ENCODE results near the gene TRPM4. TPM values are rescaled to one million over a fixed set of nuclear protein-coding genes. Genes with fewer than 3 reads are reported as not detected.

The TRPM4 gene
- total RNA-seq, 2 experiments from 2014 or later: 20.9 to 44.2 TPM

- Histone ChIP-seq H3K9me3 (ENCODE audit: low read length) (no peaks in the 10 kb centered on the region), H3K4me3 (ENCODE audit: low read depth, low read length, poor library complexity, severe bottlenecking) (peak overlapping the region; percentile 67), H3K4me2 (ENCODE audit: low read length) (peak overlapping the region; percentile 84), H4K20me1 (ENCODE audit: insufficient read depth, low read length) (no peaks in the 10 kb centered on the region), H2AFZ (ENCODE audit: low read length) (no peak overlapping the region), H3K36me3 (ENCODE audit: insufficient read depth, low read length) (peaks cover 2% of the 10 kb centered on the region; the same call in 1 of the 2 replicates), H3K9me2 (ENCODE audit: insufficient read depth, low read length) (no peaks in the 10 kb centered on the region), H3K79me2 (ENCODE audit: insufficient read depth, low read depth, low read length) (no peaks in the 10 kb centered on the region), H3K27ac (ENCODE audit: low read depth, low read length, poor library complexity, severe bottlenecking) (no peak overlapping the region), H3K4me1 (ENCODE audit: insufficient read depth, low read length, poor library complexity, severe bottlenecking) (peaks cover 16% of the 10 kb centered on the region)
- no TSS peak for BruUV-seq (replicated peaks)
- ChIA-PET POLR2A (no interaction called here), CTCF (ENCODE audit: unreplicated experiment) (no interaction called here)
- intact Hi-C loops (cut with micrococcal nuclease; ENCODE audit: unreplicated experiment): loop anchor here (5.0 kb wide), 1 partner anchor 543 kb away; no protein-coding TSS in a partner anchor
- TF ChIP-seq CTCF (conservative IDR thresholded peaks at IDR 0.05; ENCODE audit: low read length) (no peak), EZH2phosphoT487 (IDR thresholded peaks at IDR 0.05; ENCODE audit: borderline replicate concordance, low read depth, low read length) (no peak)
- DNase-seq (ENCODE audit: low spot score): no peak
Measured at GRCh38 chr19:49129238-49129583, 28.4 kb upstream of the TRPM4 start.

- Histone ChIP-seq H3K4me1 (ENCODE audit: insufficient read depth, low read length, poor library complexity, severe bottlenecking) (peaks cover 16% of the 10 kb centered on the region), H3K79me2 (ENCODE audit: insufficient read depth, low read depth, low read length) (no peaks in the 10 kb centered on the region), H3K9me3 (ENCODE audit: low read length) (no peaks in the 10 kb centered on the region), H3K4me3 (ENCODE audit: low read depth, low read length, poor library complexity, severe bottlenecking) (no peak overlapping the region), H4K20me1 (ENCODE audit: insufficient read depth, low read length) (no peaks in the 10 kb centered on the region), H3K36me3 (ENCODE audit: insufficient read depth, low read length) (peaks cover 6% of the 10 kb centered on the region; the same call in 1 of the 2 replicates), H3K9me2 (ENCODE audit: insufficient read depth, low read length) (no peaks in the 10 kb centered on the region), H3K27ac (ENCODE audit: low read depth, low read length, poor library complexity, severe bottlenecking) (no peak overlapping the region), H3K4me2 (ENCODE audit: low read length) (no peak overlapping the region), H2AFZ (ENCODE audit: low read length) (no peak overlapping the region)
- no TSS peak for BruUV-seq (replicated peaks)
- TF ChIP-seq EZH2phosphoT487 (IDR thresholded peaks at IDR 0.05; ENCODE audit: borderline replicate concordance, low read depth, low read length) (no peak), CTCF (conservative IDR thresholded peaks at IDR 0.05; ENCODE audit: low read length) (no peak)
- ChIA-PET POLR2A (no interaction called here), CTCF (ENCODE audit: unreplicated experiment) (interaction anchor here (0.9 kb wide), 1 partner anchor 19 kb away, joined by 5 read pairs; no protein-coding TSS in a partner anchor)
- DNase-seq (ENCODE audit: low spot score): no peak
- intact Hi-C loops (cut with micrococcal nuclease; ENCODE audit: unreplicated experiment): loop anchor here (5.0 kb wide), 1 partner anchor 308 kb away; no protein-coding TSS in a partner anchor
Measured at GRCh38 chr19:49130325-49130724, 27.3 kb upstream of the TRPM4 start.

GRCh38 chr19:49132974-49133609, 24.5 kb upstream of the TRPM4 start:
- H2AFZ ChIP-seq (ENCODE audit: low read length): peak overlapping the region; percentile 52; the same call in 1 of the 2 replicates

More at GRCh38 chr19:49132974-49133609, 24.5 kb upstream of the TRPM4 start:
- no peak for DNase-seq (ENCODE audit: low spot score)
- Histone ChIP-seq H3K4me3 (ENCODE audit: low read depth, low read length, poor library complexity, severe bottlenecking) (no peak overlapping the region), H3K79me2 (ENCODE audit: insufficient read depth, low read depth, low read length) (no peaks in the 10 kb centered on the region), H3K36me3 (ENCODE audit: insufficient read depth, low read length) (peaks cover 6% of the 10 kb centered on the region; the same call in 1 of the 2 replicates), H4K20me1 (ENCODE audit: insufficient read depth, low read length) (no peaks in the 10 kb centered on the region), H3K27ac (ENCODE audit: low read depth, low read length, poor library complexity, severe bottlenecking) (no peak overlapping the region), H3K9me3 (ENCODE audit: low read length) (no peaks in the 10 kb centered on the region), H3K4me1 (ENCODE audit: insufficient read depth, low read length, poor library complexity, severe bottlenecking) (peaks cover 12% of the 10 kb centered on the region), H3K9me2 (ENCODE audit: insufficient read depth, low read length) (no peaks in the 10 kb centered on the region), H3K4me2 (ENCODE audit: low read length) (no peak overlapping the region)
- TF ChIP-seq CTCF (conservative IDR thresholded peaks at IDR 0.05; ENCODE audit: low read length) (no peak), EZH2phosphoT487 (IDR thresholded peaks at IDR 0.05; ENCODE audit: borderline replicate concordance, low read depth, low read length) (no peak)
- POLR2A ChIA-PET: no interaction called here
- CTCF ChIA-PET (ENCODE audit: unreplicated experiment): no interaction called here
- BruUV-seq (replicated peaks): no TSS peak
- intact Hi-C loops (cut with micrococcal nuclease; ENCODE audit: unreplicated experiment): loop anchor here (5.0 kb wide), 1 partner anchor 311 kb away; no protein-coding TSS in a partner anchor

Data from OCI-LY7 (cell line).